HEK293 (cell line): ENCODE measurements around the gene ITPR2.

Source experiments
- PRDM4 ChIP-seq: fragments of 450-650 bp; formaldehyde crosslinking; IDR thresholded peaks from 2 replicates; pipeline ENCODE4 v1.5.1; 2017; ENCODE audit warnings: missing biosample characterization, missing genetic modification characterization
- ZNF19 ChIP-seq: fragments of 450-650 bp; formaldehyde crosslinking; IDR thresholded peaks from 2 replicates; pipeline ENCODE4; 2016; ENCODE audit warnings: missing biosample characterization, missing genetic modification characterization, low read depth
- TF ChIP-seq, protein P1 (sequence below): fragments of 450-650 bp; formaldehyde crosslinking; IDR thresholded peaks from 2 replicates; pipeline ENCODE4 v1.5.1; 2016; ENCODE audit warnings: missing biosample characterization, missing genetic modification characterization

DNA sequence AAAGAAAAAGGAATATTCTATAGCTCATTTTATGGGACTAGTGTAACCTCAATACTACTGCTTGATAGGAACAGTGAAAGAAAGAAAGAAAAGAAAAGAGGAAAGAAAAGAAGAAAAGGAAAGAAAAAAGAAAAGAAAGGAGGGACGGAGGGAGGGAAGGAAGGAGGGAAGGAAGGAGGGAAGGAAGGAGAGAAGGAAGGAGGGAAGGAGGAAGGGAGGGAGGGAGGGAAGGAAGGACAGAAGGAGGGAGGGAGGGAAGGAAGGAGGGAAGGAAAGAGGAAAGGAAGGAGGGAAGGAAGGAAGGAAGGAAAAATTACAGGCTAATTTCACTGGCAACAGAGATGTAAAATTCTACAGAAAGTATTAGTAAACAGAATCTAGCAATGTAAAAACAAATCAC, 215.5 kb downstream of the ITPR2 start:
- TF ChIP-seq, protein P1, sequence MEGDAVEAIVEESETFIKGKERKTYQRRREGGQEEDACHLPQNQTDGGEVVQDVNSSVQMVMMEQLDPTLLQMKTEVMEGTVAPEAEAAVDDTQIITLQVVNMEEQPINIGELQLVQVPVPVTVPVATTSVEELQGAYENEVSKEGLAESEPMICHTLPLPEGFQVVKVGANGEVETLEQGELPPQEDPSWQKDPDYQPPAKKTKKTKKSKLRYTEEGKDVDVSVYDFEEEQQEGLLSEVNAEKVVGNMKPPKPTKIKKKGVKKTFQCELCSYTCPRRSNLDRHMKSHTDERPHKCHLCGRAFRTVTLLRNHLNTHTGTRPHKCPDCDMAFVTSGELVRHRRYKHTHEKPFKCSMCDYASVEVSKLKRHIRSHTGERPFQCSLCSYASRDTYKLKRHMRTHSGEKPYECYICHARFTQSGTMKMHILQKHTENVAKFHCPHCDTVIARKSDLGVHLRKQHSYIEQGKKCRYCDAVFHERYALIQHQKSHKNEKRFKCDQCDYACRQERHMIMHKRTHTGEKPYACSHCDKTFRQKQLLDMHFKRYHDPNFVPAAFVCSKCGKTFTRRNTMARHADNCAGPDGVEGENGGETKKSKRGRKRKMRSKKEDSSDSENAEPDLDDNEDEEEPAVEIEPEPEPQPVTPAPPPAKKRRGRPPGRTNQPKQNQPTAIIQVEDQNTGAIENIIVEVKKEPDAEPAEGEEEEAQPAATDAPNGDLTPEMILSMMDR = no peak
- TF ChIP-seq ZNF19 (tag by site-specific recombination) (no peak), PRDM4 (tag by site-specific recombination) (no peak)
